H54 (cell line): Measurements from ENCODE around the gene S100A5.
"Not testable (repeated sequence)": the region's sequence is repeated elsewhere in the genome, so short reads cannot be mapped to it uniquely, and the experiment has no call there.

ENCODE experiments used
- DNase-seq: peaks from one replicate; pipeline ENCODE4 v3.0.0; 2011; ENCODE audit warnings: low spot score, mixed read lengths; ENCODE audit not compliant: insufficient read length
- FAIRE-seq: peaks from 3 replicates; lab custom pipeline; 2011; peaks lifted over from hg19 to GRCh38; lab: Jason Lieb, UNC
- POLR2A ChIP-seq: IDR thresholded peaks from 2 replicates; pipeline ENCODE4 v1.6.1; 2011; ENCODE audit warnings: low read depth, mild to moderate bottlenecking, low read length

Gene S100A5

GRCh38 chr1:153573351-153573750 lies 32.6 kb upstream of the S100A5 start:
- no peak for FAIRE-seq
- no peak for TF ChIP-seq POLR2A
- DNase-seq, result no peak

GRCh38 chr1:153572569-153573015 lies 31.9 kb upstream of the S100A5 start:
- DNase-seq, result peak; percentile 72
- TF ChIP-seq POLR2A, result no peak
- no peak for FAIRE-seq

- TF ChIP-seq POLR2A, result no peak
- FAIRE-seq (no peak), DNase-seq (no peak)
Observed at GRCh38 chr1:153571706-153572105, 31.0 kb upstream of the S100A5 start.

GRCh38 chr1:153570874-153571273 lies 30.1 kb upstream of the S100A5 start:
- DNase-seq, result no peak
- TF ChIP-seq POLR2A, result no peak
- no peak for FAIRE-seq

- no peak for TF ChIP-seq POLR2A
- no peak for DNase-seq
- FAIRE-seq, result no peak
Observed at GRCh38 chr1:153569465-153569864, 28.7 kb upstream of the S100A5 start.

- FAIRE-seq (no peak), DNase-seq (no peak)
- no peak for TF ChIP-seq POLR2A
Observed at GRCh38 chr1:153568367-153569099, 27.8 kb upstream of the S100A5 start.

GRCh38 chr1:153567621-153568366 lies 27.1 kb upstream of the S100A5 start:
- FAIRE-seq (no peak), DNase-seq (no peak)

GRCh38 chr1:153566414-153567371 lies 26.0 kb upstream of the S100A5 start:
- no peak for FAIRE-seq
- peak; percentile 93 for DNase-seq
- peak; percentile 55 for TF ChIP-seq POLR2A

More at GRCh38 chr1:153567621-153568366, 27.1 kb upstream of the S100A5 start:
- TF ChIP-seq POLR2A, result no peak; the same call in 1 of the 2 replicates

- FAIRE-seq, result no peak
Observed at GRCh38 chr1:153565529-153566374, 25.0 kb upstream of the S100A5 start, which contains the start of gene S100A2. S100A2 (minus strand) TSS chr1:153565844; CDS start chr1:153563877, 1,967 bp downstream.

GRCh38 chr1:153563991-153564390 lies 23.3 kb upstream of the S100A5 start:
- TF ChIP-seq POLR2A, result no peak
- no peak for DNase-seq
- FAIRE-seq, result no peak

More at GRCh38 chr1:153565529-153566374, 25.0 kb upstream of the S100A5 start, which contains the start of gene S100A2:
- peak; percentile 84 for DNase-seq
- 0 out of 2 replicates have a peak, but pooled peaks have one; percentile 11 for TF ChIP-seq POLR2A

GRCh38 chr1:153563483-153563901 lies 22.8 kb upstream of the S100A5 start:
- no peak for FAIRE-seq
- no peak for TF ChIP-seq POLR2A
- DNase-seq, result no peak

GRCh38 chr1:153562021-153562420 lies 21.3 kb upstream of the S100A5 start:
- DNase-seq, FAIRE-seq: not testable (repeated sequence)
